HG02571 (cell line): ENCODE data around the gene NALCN.

Experiments
- ATAC-seq: cut with Tn5 transposase; IDR thresholded peaks from one replicate; pipeline ENCODE4 v1.9.1; 2021; ENCODE audit warnings: mild to moderate bottlenecking, moderate library complexity; ENCODE audit not compliant: unreplicated experiment

NALCN gene

DNA sequence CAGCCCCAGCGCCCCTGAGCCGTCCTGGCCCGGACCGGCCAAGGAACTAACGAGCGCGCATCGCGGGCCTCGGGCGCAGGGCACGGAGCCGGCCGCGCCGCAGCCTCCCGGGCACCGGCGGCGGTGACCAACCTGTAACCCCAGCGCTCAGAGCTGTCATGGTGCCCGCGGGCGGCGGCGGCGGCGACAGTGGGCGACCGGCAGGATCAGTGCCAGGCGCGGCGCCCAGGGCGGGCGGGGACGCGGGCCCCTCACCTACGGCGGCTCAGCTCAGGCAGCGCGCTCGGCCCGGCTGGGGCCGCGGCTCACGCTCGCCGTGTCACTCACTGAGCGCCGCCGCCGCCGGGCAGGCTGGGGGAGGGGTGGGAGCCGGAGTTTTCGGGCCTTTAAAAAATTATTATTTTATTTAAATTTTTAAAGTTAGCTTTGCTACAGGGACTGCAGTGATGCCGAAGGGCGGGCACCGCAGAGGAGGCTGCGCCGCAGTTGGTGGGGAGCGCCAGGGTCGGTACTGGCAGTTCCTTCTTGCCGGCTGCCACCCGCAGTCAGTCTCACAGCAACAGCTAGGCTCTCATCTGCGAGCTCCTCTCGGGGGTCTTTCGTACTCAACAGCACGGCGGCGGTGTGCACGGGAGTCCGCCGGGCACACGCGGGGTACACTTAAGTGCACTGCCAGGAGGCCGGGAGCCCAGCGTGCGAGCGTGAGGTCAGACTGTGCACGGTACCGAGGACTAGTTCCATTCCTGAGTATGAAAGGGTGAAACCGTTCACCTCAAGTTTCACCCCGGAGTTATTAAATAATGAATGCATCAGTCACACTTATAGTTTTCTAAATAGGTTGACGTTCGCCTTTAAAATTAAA lies at the start of gene NALCN:
Gene NALCN (minus strand): TSS at position 328 of the 862 bp plus-strand sequence. CDS start 17,382 bp downstream, outside the sequence.
- ATAC-seq = no peak

DNA sequence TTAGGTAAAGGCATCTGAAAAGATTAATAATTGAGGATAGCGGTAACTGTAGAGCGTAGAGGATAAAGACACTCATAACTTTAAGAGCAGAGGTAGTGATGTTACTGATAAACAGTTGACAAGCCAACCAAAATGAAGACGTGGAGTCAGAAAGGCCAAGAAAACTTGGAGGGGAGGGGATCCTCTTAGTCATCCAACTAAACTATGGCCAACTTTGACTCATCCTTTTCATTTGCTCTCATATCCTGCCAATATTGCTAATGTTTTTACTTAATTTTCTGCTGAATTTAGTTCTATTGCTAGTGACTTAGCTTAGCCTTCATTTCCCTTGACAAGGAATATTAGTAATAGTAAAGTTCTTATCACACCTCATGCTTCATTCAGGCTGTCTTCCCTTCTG lies 49.6 kb upstream of the NALCN start:
- no peak for ATAC-seq

DNA sequence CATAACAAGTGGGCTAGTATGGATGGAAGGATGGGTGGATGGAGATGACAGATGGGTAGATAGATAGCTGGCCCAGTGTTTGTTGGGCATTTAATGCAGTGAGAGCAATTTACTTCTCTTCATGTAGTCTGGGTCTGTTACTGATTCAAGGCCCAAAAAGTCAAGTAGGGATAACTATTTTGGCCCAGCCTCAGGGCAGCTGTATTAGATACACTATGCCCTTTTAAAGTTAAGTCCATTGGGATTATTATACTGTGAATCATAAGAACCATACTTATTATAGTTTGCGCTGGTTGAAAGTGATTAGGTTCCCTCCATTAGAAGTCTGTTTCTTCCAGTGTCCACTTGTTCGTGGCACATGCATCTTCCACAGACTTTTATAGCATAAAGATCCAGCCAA lies 40.9 kb upstream of the NALCN start:
- no peak for ATAC-seq

DNA sequence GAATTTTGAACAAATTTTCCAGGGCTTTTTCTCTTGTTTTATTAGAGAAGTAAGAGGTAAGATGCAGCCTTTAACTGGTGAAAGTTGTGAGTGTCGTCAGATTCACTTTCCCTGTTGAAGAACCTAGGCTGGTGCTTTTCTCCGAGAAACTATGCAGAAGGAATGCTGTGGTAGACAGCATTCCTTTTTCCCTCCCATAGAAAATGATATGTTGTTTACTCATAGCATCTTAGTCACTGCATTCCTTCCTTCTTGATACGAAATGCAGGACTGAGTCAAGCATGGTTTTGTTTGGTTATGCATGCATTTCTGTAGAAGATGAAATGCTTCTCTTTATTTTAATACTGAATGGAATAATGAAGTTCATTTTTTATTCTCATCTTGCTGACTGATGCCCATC lies 39.6 kb upstream of the NALCN start:
- ATAC-seq = no peak

DNA sequence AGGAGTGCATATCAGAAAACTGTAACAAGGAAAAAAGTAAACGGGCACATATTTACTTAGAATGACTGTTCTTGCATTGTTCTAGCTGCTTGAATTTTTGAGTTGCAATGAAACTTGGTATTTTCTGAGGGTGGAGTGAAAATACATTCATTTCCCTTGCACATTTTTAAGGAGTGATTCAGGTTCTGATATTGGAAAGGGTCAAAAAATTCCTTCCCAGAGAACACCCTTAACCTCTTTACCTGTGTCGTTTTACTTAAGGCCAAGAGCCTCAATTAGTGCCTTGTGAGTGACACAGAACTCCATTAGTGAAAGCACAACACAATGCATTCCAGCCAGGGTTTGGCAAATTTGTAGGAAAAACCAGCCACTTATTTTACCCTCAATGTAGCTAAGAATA lies 38.5 kb upstream of the NALCN start:
- ATAC-seq = no peak

DNA sequence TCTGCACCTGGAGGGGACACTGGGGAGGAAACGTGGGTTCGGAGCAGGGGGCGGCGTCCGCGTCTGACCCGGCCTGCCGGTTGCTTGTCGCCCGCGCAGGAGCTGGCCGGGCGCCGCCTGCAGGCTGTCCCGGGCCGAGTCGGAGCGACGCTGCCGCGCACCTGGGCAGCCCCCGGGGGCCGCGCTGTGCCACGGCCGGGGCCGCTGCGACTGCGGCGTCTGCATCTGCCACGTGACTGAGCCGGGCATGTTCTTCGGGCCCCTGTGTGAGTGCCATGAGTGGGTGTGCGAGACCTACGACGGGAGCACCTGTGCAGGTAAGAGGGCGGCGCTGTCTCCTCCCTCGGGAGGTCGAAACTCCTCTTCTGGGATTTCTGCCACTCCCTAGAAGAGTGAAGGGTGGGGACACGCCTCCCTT lies 37.5 kb upstream of the NALCN start:
- ATAC-seq = peak; percentile 27

DNA sequence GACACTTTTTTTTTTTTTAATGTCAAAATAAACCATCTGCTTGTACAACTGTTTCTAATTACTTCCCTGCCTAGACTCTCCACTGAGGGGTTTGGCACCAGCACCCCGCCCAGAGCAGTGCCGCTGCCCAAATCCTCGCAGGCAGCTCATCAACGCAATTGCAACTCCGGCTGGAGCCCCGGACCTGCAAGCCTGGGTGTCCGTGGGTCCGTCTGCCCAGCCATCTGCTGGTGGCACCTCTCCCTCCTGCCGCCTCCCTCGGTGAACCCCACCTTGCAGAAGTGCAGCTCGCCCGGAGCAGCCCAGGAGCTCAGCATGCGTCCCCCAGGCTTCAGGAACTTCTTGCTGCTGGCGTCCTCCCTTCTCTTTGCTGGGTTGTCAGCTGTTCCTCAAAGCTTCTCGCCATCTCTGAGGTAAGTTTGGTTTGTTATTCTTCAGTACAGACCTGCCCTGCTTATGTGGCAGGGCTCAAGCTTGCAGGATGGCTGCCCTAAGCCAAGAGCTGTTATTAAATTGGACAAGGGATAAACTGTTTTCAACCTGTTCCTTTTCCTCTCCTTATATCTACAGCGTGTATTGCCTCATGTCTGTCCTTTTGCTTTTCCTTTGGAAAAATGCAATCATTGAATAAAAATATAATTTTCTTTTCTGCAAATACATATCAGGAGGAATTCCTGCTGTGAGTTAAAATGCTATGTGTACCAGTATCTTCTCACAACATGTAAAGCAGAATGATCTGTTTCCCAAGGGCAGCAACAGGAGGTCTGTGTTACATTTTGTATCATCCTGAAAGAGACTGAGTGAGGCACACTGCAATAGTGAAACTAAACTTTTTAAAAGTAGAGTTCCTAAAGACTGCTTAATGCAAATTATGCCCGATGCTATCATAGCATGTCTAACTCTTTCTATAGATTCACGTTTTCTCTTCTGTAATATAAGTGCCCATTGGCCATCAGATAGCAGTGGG lies 36.5 kb upstream of the NALCN start, which contains the start of gene ITGBL1:
Gene ITGBL1 (plus strand): TSS at position 157 of the 967 bp plus-strand sequence. CDS start 159 bp downstream, at position 316.
- ATAC-seq = peak; percentile 88

DNA sequence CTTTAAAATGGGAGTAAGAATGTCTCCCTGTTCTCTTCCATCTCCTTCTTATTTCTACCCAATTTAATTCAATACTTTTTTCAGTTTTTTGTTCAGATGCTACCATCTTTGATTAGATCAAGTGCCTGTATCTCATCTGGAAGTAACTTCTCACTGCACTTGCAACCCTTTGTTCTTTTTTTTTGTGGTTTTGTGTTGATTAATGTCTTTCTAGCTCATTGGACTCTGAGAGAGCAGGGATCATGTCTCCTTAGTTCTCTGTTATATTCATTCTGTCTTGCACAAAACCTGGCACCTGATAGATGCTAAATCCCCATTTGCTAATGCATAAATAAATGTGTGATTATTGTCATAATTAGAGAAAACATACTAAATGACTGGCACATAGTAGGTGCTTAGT lies 35.3 kb upstream of the NALCN start:
- no peak for ATAC-seq

DNA sequence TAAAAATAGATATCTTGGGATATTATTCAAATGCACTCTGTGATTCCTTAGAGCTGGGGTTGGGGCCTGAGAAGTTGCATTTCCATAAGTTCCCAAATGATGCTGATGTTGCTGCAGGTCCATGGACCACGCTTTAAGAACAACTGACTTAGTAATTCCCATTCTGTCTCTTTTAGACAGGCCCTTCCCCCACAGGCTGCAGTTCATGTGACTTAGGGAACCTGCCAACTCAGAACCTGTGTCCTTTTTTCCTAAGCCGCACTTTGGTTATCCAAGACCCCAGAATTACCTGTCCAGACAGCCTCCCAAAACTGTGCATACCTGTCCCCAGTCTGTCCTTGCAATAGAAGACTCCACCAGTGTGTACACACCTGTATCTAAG lies 34.4 kb upstream of the NALCN start:
- ATAC-seq = no peak

DNA sequence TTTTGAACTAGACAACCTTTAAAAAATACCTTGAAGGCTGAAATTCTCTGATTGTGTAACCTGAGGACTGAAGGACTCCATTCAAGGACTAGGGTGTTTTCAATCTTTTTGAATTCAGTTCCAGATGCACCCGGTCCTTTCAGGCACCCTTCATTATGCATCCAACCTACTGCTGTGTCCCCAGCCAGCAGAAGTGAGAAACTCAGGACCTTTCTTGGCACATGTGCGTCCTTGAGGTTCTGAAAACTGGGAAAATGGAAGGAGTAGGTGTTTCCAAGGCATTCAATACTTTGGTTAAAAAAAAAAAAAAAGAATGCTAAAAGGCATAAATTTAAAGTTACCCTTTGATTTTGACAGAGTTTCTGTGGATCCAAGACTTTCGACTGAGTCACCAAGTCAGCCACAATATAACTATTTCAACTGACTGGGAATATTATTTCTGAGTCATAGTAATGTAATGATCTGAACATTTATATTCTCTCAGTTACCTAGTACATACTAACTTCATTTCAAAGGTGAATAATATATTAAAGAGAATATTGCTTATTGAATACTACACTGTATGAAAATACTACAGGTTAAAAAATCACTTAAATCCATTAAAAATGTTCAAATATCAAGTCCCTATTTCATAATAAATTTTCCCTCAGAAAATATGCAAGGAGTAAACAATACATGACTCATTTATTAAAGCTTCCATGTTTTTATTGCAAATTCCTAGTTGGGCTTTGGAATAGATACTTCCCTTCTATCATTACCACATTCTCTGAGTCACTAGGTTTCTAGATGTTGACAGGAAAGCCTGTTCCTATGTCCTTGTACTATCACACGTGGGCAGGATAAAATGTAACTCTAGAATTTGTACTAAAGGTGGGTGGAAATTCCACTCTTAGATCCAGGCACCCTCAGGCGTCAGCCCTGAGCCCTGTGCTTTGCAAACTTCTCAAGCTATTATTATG lies 33.8 kb upstream of the NALCN start:
- no peak for ATAC-seq

DNA sequence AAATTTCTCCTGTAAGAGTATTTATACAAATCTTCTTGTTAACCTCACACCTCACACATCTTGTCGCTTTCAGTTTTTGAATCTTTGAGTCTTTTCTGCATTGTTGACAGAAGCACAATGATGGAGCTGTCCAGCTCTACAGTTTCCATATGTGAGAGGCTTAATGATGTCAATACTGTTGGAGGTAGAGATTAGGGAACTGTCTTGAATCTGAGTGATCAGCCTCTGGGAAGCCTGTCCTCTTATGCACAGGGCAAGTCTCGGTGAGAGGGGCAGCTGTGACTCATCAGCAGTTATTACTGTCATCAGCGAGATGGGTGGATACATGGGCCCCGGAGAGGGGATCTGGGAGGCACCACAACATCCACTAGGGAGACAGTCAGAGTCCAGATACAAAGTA lies 31.5 kb upstream of the NALCN start:
- ATAC-seq = no peak

DNA sequence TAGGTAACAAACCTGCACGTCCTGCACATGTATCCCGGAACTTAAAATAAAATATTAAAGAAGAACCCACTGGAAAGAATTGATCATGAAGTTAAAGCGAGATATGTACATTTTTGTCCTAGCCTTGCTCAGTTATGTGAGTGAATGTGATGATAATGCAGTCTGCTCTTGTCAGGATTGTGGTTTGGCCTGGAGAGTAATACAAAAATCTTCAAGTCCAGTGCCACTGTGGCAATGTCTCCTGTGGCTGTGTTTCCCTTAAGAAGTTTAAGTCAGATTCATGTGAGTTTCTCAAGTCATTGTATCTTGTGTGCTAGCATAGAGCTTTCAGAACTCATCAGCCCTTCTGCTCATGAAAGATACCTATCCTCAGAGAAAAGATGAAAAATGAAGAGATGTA lies 18.2 kb upstream of the NALCN start:
- ATAC-seq = no peak

DNA sequence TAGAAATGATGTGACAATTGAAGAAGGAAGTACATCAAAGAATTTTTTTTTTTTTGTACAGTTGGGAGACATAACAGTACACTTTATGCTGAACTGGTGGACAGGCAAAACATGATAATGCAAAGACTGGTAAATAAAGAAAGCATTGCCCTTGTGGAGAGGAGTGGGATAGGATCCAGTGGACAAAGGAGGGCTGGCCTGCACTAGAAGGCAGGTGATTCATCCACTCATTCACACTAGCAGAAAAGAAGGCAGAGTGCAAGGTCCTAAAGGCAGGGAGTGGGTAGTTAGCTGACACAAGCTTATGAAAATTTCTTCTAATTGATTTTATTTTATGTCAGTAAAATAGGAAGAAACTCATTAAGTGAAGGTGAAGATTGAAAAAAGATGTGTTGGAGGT lies 17.6 kb upstream of the NALCN start:
- no peak for ATAC-seq

DNA sequence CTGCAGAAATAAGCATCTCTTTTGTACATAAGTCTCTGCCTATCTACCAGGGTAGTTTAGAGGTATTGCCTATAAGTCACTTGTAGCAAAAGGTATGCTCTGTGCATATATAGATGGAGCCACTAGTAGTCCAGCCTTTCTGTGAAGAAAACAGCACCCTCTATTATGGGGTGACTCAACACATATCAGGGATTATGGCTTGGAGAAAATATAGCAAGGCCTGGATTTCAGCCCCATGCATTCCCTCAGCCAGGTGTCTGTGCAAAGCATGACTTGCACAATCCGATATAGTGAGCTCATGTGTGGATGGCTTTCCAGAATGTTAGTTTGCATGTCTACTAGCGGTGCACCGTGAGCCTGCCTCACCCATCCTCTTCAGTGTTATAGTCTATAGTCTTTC lies 13.4 kb upstream of the NALCN start:
- ATAC-seq = no peak

DNA sequence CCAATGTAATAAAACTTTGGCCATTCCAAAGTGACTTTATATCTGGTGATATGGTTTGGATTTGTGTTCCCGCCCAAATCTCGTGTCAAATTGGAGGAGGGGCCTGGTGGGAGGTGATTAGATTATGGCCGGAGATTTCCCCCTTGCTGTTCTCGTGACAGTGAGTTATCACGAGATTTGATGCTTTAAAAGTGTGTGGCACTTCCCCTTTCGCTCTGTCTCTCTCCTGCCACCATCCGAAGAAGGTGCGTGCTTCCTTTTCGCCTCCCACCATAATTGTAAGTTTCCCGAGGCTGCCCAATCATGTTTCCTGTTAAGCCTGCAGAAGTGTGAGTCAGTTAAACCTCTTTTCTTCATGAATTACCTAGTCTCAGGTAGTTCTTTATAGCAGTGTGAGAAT lies 9.3 kb upstream of the NALCN start:
- no peak for ATAC-seq

DNA sequence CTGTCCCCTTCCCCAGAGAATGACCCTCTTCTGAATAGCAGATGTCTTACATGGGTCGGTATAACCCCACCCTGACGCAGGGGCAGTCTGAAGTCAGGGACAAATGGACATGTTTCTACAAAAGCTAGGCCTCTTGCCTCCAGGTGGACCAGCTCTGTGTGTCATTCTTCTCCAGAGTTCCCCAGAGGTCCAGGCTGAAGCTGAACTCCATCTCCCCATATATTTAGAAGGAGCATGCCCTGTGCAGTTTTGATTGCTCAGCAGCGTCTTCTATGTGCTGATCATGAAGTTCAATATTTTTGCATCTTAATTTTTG lies 8.8 kb upstream of the NALCN start:
- ATAC-seq = no peak

DNA sequence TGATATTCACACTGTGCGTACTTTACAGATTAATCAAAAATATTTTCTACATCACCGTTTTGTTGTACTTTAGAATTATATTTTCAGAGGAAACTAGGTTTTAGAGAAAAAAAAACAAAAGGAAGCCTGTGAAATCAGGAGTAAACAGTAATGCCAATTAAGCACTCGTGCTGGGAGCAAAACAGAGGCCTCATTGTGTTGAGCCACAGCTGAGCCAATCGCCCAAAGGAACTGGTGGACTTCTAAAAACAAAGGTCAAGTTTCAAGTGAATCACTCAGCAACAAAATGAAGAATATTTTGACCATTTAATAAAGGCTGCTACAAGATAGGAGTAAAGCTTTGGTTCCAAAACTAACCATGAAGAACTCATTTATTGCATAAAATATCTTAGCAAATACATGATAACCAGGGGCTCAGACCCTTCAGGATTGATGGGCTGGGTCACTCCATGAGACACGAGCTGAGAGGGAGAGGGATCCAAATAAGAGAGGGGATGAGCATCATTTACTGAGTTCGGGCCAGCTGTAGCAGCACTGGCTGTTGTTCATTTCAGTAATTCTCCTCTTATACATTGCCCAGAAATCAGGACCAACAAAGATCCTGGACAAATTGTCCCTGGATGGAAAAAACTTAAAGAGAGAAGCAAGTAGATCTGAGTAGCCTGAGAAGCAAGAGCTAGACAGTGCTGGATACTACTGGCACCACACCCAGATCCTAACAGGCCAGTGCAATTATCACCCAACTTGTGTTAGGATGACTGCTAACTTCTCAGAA lies 8.3 kb upstream of the NALCN start:
- no peak for ATAC-seq

DNA sequence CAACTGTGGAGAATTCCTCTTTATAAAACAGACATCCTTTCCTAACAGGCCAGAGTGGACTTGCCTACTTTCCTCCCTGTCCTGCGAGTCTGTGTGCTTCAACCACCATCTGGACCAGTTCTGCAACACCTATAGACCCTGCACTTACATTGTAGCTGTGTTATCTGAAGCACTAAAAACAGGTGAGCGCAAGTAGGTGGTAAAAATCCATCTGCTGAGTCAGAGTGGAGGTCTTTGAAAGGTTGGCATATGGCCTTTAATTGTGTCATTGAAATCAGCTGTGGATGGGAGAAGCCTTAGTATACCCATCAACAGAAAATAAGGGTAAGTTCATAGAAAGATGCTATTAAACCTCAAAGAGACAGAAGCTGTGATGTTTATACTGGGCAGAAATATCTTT lies 7.6 kb upstream of the NALCN start:
- ATAC-seq = no peak

DNA sequence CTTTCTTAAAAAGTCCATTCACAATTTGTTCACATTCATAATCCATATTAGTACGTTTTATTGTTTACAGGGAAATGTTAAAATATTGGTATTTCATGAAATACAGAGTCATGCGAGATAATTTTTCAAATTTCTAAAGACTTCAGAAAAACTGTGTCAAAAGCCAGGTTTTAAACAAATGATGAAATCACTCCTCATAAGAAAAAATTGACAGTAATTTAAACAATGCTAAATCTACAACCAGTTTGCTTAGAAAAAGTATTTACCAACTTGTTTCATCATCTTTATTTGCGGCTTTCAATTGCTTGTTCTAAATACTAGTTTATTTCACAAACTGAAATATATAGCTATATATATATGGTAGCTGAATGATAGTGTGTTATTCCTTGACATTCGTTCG lies 1.2 kb upstream of the NALCN start:
- ATAC-seq = no peak

DNA sequence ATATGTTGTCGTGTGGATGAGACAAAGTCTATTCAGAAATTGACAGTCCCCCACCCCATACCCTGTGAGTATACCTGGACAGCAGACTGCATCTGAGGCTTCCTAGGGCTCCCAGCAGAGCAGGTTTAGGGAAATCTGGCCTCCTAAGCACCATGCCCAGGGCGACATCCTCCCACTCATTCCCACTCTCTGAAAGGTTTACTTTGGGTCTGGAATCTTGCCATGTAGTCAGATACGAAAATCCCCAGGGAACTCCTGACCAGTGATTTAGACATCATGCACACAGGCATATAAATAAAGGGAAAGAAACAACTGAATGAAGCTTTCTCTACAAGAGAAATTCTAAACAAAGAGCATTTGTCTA lies 717 bp upstream of the NALCN start:
- no peak for ATAC-seq
